ENCODE results near the gene FH. TPM values are rescaled to one million over a fixed set of nuclear protein-coding genes. Genes with fewer than 3 reads are reported as not detected.

FH gene
- total RNA-seq, 1 experiment from 2014 or later: 261 TPM

Other genes with a start within 250 kb of the FH start
- gene RGS7, start 162.6 kb downstream of the FH start, total RNA-seq (2014; rRNA removed; shearing (Covaris generic); ENCODE audit: low replicate concordance): 0.13 and 0.20 TPM in 2 replicates
- not detected in 2 replicates for gene KMO, start 12.6 kb upstream of the FH start, total RNA-seq (2014; rRNA removed; shearing (Covaris generic); ENCODE audit: low replicate concordance)
- 7.0 and 15.4 TPM in 2 replicates for gene CHML, start 120.6 kb upstream of the FH start, total RNA-seq (2014; rRNA removed; shearing (Covaris generic); ENCODE audit: low replicate concordance)
- gene OPN3, start 120.6 kb upstream of the FH start, total RNA-seq (2014; rRNA removed; shearing (Covaris generic); ENCODE audit: low replicate concordance): 1.1 and 4.1 TPM in 2 replicates
- gene WDR64, start 132.5 kb upstream of the FH start, total RNA-seq (2014; rRNA removed; shearing (Covaris generic); ENCODE audit: low replicate concordance): not detected in 2 replicates

Measured in MG63 (cell line).